ENCODE measurements around the gene MSMP.

- TF ChIP-seq POLR2A (IDR thresholded peaks at IDR 0.05) (no peak), CTCF (IDR thresholded peaks at IDR 0.05) (no peak)
Measured at GRCh38 chr9:35776018-35776417, 21.9 kb upstream of the MSMP start.
